H1 (cell line): ENCODE measurements around the gene MINDY3. TPM values are rescaled to one million over a fixed set of nuclear protein-coding genes. Genes with fewer than 3 reads are reported as not detected.

Experiments used
- CTCF ChIA-PET: fragments of 300-600 bp; sonication (Branson Sonifier 250); formaldehyde crosslinking; loops from one replicate; lab custom pipeline; 2021; ENCODE audit not compliant: partially characterized antibody; lab: Charles Lee
- POLR2A ChIA-PET: fragments of 300-600 bp; sonication (Branson Sonifier 250); formaldehyde crosslinking; loops from one replicate; lab custom pipeline; 2021; ENCODE audit warnings: inconsistent platforms; ENCODE audit not compliant: partially characterized antibody; lab: Charles Lee
- DNase-seq, 2 experiments: peaks; one replicate each; pipeline versions ENCODE4 v3.0.0 to v3.0.0-alpha.2; 2010 to 2022; ENCODE audit warnings: low spot score in 2 of 2, low read depth in 1 of 2, mixed read lengths in 1 of 2
- FAIRE-seq: peaks from 2 replicates; lab custom pipeline; 2011; peaks lifted over from hg19 to GRCh38; lab: Jason Lieb, UNC
- H2AFZ ChIP-seq: 2 replicates; pipeline ENCODE4 v1.8.1; 2012; ENCODE audit warnings: low read length, inconsistent platforms
- H2AK5ac ChIP-seq: 2 replicates; pipeline ENCODE4 v1.6.1; 2013; ENCODE audit warnings: low read depth, low read length
- H2BK120ac ChIP-seq: replicated peaks from 2 replicates; pipeline ENCODE3; 2013; ENCODE audit warnings: low read depth, low read length, inconsistent platforms
- H2BK12ac ChIP-seq: 2 replicates; pipeline ENCODE4 v1.6.1; 2013; ENCODE audit warnings: low read depth, low read length
- H2BK15ac ChIP-seq: 2 replicates; pipeline ENCODE4 v1.6.1; 2013; ENCODE audit warnings: low read length
- H2BK20ac ChIP-seq: 2 replicates; pipeline ENCODE4 v1.6.1; 2013; ENCODE audit warnings: low read length
- H2BK5ac ChIP-seq: 2 replicates; pipeline ENCODE4 v1.6.1; 2013; ENCODE audit warnings: low read depth, low read length
- H3K14ac ChIP-seq: 2 replicates; pipeline ENCODE4 v1.6.1; 2013; ENCODE audit warnings: inconsistent platforms; ENCODE audit not compliant: insufficient read length
- H3K18ac ChIP-seq: 2 replicates; pipeline ENCODE4 v1.6.1; 2013; ENCODE audit warnings: low read length; ENCODE audit errors: extremely low read depth
- H3K23ac ChIP-seq: 2 replicates; pipeline ENCODE4 v1.6.1; 2013; ENCODE audit warnings: inconsistent platforms; ENCODE audit not compliant: insufficient read length
- H3K23me2 ChIP-seq: 2 replicates; pipeline ENCODE4 v1.6.1; 2013; ENCODE audit warnings: low read depth, low read length
- H3K27ac ChIP-seq: 2 replicates; pipeline ENCODE4 v1.6.1; 2011; ENCODE audit warnings: low read depth, low read length, inconsistent platforms
- H3K27me3 ChIP-seq, 4 experiments: replicated peaks in 1 of 4; 1 replicate in 1 of 4; 2 replicates in 3 of 4; pipeline versions ENCODE4 v1.6.1 to v1.8.1; 2011 to 2013; ENCODE audit warnings: low read length in 3 of 4, mild to moderate bottlenecking in 3 of 4, inconsistent platforms in 2 of 4, mixed read lengths in 2 of 4, moderate library complexity in 1 of 4; ENCODE audit not compliant: control insufficient read depth in 3 of 4, insufficient read depth in 3 of 4; ENCODE audit errors: extremely low read depth in 1 of 4
- H3K36me3 ChIP-seq, 4 experiments: 2 replicates each; pipeline versions ENCODE4 v1.6.1 to v1.8.1; 2011 to 2013; ENCODE audit warnings: mild to moderate bottlenecking in 4 of 4, low read length in 3 of 4, moderate library complexity in 2 of 4, control low read depth in 1 of 4, inconsistent platforms in 1 of 4; ENCODE audit not compliant: insufficient read depth in 4 of 4, control insufficient read depth in 2 of 4
- H3K4ac ChIP-seq: replicated peaks from 2 replicates; pipeline ENCODE3; 2013; ENCODE audit warnings: low read length, low read depth, mixed read lengths, inconsistent platforms; ENCODE audit not compliant: insufficient read length
- H3K4me1 ChIP-seq, 4 experiments: replicated peaks in 1 of 4; 1 replicate in 1 of 4; 2 replicates in 3 of 4; pipeline versions ENCODE4 v1.6.1 to v1.8.1; 2011 to 2013; ENCODE audit warnings: low read length in 3 of 4, inconsistent platforms in 2 of 4, mixed read lengths in 1 of 4; ENCODE audit not compliant: insufficient read depth in 4 of 4, control insufficient read depth in 3 of 4
- H3K4me2 ChIP-seq, 2 experiments: 2 replicates each; pipeline versions ENCODE4 v1.6.1 to v1.8.1; 2011 to 2013; ENCODE audit warnings: low read depth in 2 of 2, low read length in 2 of 2, control low read depth in 1 of 2, inconsistent platforms in 1 of 2, mild to moderate bottlenecking in 1 of 2; ENCODE audit not compliant: insufficient read depth in 1 of 2
- H3K4me3 ChIP-seq, 4 experiments: fragments of 200-600, 300-600 bp in 1 of 4; sonication (generic), shearing (Covaris generic), sonication (Bioruptor Twin) in 1 of 4; 2 replicates each; pipeline versions ENCODE4 v1.5.1 to v1.8.1; 2011 to 2016; ENCODE audit warnings: low read length in 4 of 4, low read depth in 3 of 4, control low read depth in 2 of 4, inconsistent platforms in 2 of 4, mild to moderate bottlenecking in 2 of 4, mixed read lengths in 1 of 4, moderate library complexity in 1 of 4; ENCODE audit not compliant: insufficient read depth in 2 of 4; ENCODE audit errors: extremely low read depth in 1 of 4
- H3K56ac ChIP-seq: replicated peaks from 2 replicates; pipeline ENCODE3; 2013; ENCODE audit warnings: low read depth, mild to moderate bottlenecking, mixed read lengths, low read length, inconsistent platforms; ENCODE audit not compliant: insufficient read length
- H3K79me1 ChIP-seq: 2 replicates; pipeline ENCODE4 v1.6.1; 2013; ENCODE audit warnings: low read depth, low read length, control low read depth
- H3K79me2 ChIP-seq, 2 experiments: 2 replicates each; pipeline versions ENCODE4 v1.6.1 to v1.8.1; 2012 to 2013; ENCODE audit warnings: low read length in 2 of 2, mild to moderate bottlenecking in 2 of 2, inconsistent platforms in 1 of 2; ENCODE audit not compliant: insufficient read depth in 2 of 2, control insufficient read depth in 1 of 2
- H3K9ac ChIP-seq, 4 experiments: replicated peaks in 1 of 4; 1 replicate in 1 of 4; 2 replicates in 3 of 4; pipeline versions ENCODE4 v1.6.1 to v1.8.1; 2011 to 2013; ENCODE audit warnings: low read depth in 3 of 4, low read length in 3 of 4, control low read depth in 2 of 4, mild to moderate bottlenecking in 2 of 4, moderate library complexity in 2 of 4, inconsistent platforms in 1 of 4; ENCODE audit errors: extremely low read depth in 1 of 4
- H3K9me3 ChIP-seq, 2 experiments: 2 replicates each; pipeline versions ENCODE4 v1.6.1 to v1.8.1; 2012 to 2013; ENCODE audit warnings: mild to moderate bottlenecking in 2 of 2, moderate library complexity in 2 of 2, control low read depth in 1 of 2, inconsistent platforms in 1 of 2, low read depth in 1 of 2, low read length in 1 of 2, mixed read lengths in 1 of 2; ENCODE audit not compliant: insufficient read depth in 2 of 2
- H4K20me1 ChIP-seq, 2 experiments: replicated peaks in 1 of 2; 2 replicates each; pipeline versions ENCODE3 to v1.8.1; 2011 to 2013; ENCODE audit warnings: inconsistent platforms in 2 of 2, low read length in 2 of 2, mild to moderate bottlenecking in 1 of 2; ENCODE audit not compliant: insufficient read depth in 2 of 2, control insufficient read depth in 1 of 2
- H4K5ac ChIP-seq: 2 replicates; pipeline ENCODE4 v1.6.1; 2013; ENCODE audit warnings: low read length, low read depth, mixed read lengths, inconsistent platforms; ENCODE audit not compliant: insufficient read length
- H4K8ac ChIP-seq: 2 replicates; pipeline ENCODE4 v1.8.0; 2013; ENCODE audit warnings: mild to moderate bottlenecking, moderate library complexity, low read length, inconsistent platforms; ENCODE audit not compliant: insufficient read depth; ENCODE audit errors: extremely low read depth
- H4K91ac ChIP-seq: replicated peaks from 2 replicates; pipeline ENCODE3; 2013; ENCODE audit warnings: low read length, mixed read lengths, inconsistent platforms; ENCODE audit not compliant: insufficient read length
- CEBPB ChIP-seq: IDR thresholded peaks from 2 replicates; pipeline ENCODE4 v1.6.1; 2012; ENCODE audit warnings: low read depth, low read length
- CTCF ChIP-seq, 3 experiments: IDR thresholded peaks; 1 replicate in 2 of 3; 2 replicates in 1 of 3; pipeline versions ENCODE4 v1.5.1 to v1.6.1; 2011; ENCODE audit warnings: low read length in 3 of 3, mild to moderate bottlenecking in 3 of 3, inconsistent platforms in 2 of 3, low read depth in 1 of 3, moderate library complexity in 1 of 3; ENCODE audit not compliant: insufficient read depth in 1 of 3; ENCODE audit errors: control extremely low read depth in 1 of 3
- GTF2F1 ChIP-seq: IDR thresholded peaks from 2 replicates; pipeline ENCODE4 v1.6.1; 2012; ENCODE audit warnings: low read depth, low read length, improper control_type of control experiment, borderline replicate concordance
- RAD21 ChIP-seq, 2 experiments: IDR thresholded peaks in 1 of 2; conservative IDR thresholded peaks in 1 of 2; 2 replicates each; pipeline ENCODE4 v1.6.1; 2011; ENCODE audit warnings: low read depth in 2 of 2, low read length in 2 of 2, improper control_type of control experiment in 1 of 2, inconsistent platforms in 1 of 2, mild to moderate bottlenecking in 1 of 2, moderate library complexity in 1 of 2
- WGBS, 2 experiments: shearing (Covaris generic) in 1 of 2; methylation state at CpG; one replicate each; pipeline versions ENCODE4 v1.1.6 to v1.1.7; 2013 to 2015; ENCODE audit warnings: low lambda C conversion rate in 2 of 2, mixed read lengths in 2 of 2, inconsistent platforms in 1 of 2, low coverage in 1 of 2, missing lambda C conversion rate in 1 of 2; ENCODE audit not compliant: insufficient replicate concordance in 2 of 2, insufficient coverage in 1 of 2, insufficient read length in 1 of 2; ENCODE audit errors: extremely low coverage in 1 of 2, missing lambda C conversion rate in 1 of 2; 5-methylcytosine and 5-hydroxymethylcytosine counted together
- polyA plus RNA-seq, 7 experiments: library from polyadenylated mRNA; depleted of rRNA in 3 of 7; stranded (reverse) in 5 of 7; unstranded in 2 of 7; fragments of >200 nt in 5 of 7; fragments of 200-250 nt in 2 of 7; gene quantifications; 1 replicate in 5 of 7; 2 replicates in 1 of 7; 4 replicates in 1 of 7; pipeline versions ENCODE4 v1.2.1 to v1.2.3, GENCODE V29; 2011 to 2013; ENCODE audit warnings: missing spikeins in 2 of 7, mixed read lengths in 2 of 7
- total RNA-seq: library from RNA; stranded (reverse); fragmentation: NEBNext Ultra II Directional; extraction: Animal tissue kit (Norgen Biotek cat#: 25700); gene quantifications from 2 replicates; pipeline ENCODE4 v1.2.1, GENCODE V29; 2021

MINDY3 gene
- total and polyA plus RNA-seq, 2 of the 8 experiments (the other 6 are each of a cell fraction or from before 2014, with no cell fraction given): 4.6 to 13.6 TPM

GRCh38 chr10:15824498-15824897 lies 35.8 kb downstream of the MINDY3 start:
- Histone ChIP-seq H3K4ac (no peak overlapping the region), H4K91ac (no peak overlapping the region), H3K14ac (no peak overlapping the region), H3K4me2 (no peak overlapping the region), H4K5ac (no peak overlapping the region), H3K79me2 (no peaks in the 10 kb centered on the region), H3K27me3 (no peaks in the 10 kb centered on the region), H3K36me3 (no peaks in the 10 kb centered on the region; a peak in 1 of 8 replicates), H2BK5ac (no peak overlapping the region), H2AK5ac (no peak overlapping the region), H3K27ac (no peak overlapping the region), H3K56ac (no peak overlapping the region), H4K8ac (no peak overlapping the region), H2BK20ac (no peak overlapping the region), H2AFZ (no peak overlapping the region), H3K23ac (no peak overlapping the region), H2BK12ac (no peak overlapping the region), H3K23me2 (no peaks in the 10 kb centered on the region), H3K4me1 (no peaks in the 10 kb centered on the region), H2BK15ac (no peak overlapping the region)
- CTCF ChIA-PET: no interaction called here
- FAIRE-seq: no peak
- 82% methylated on average over 1 of the region's 1 CpG; no CpG with 5 or more reads in 1 of the 2 experiments for WGBS, 2 experiments
- peak in 1 of 2 experiments; percentile 17; a peak in 2 of 4 replicates for TF ChIP-seq RAD21 (IDR thresholded peaks at IDR 0.05 in 1 of 2, conservative IDR thresholded peaks at IDR 0.05 in 1 of 2; ENCODE audit: low read depth in 2 of 2, low read length in 2 of 2)
- TF ChIP-seq GTF2F1: no peak
- peak in 1 of 3 experiments; percentile 17; a peak in 1 of 4 replicates for TF ChIP-seq CTCF (IDR thresholded peaks at IDR 0.05; ENCODE audit: control extremely low read depth in 1 of 3, insufficient read depth in 1 of 3, low read depth in 1 of 3, low read length in 3 of 3)
- 0 out of 2 replicates have a peak, but pooled peaks have one; percentile 7 for TF ChIP-seq CEBPB
- TF ChIP-seq, all 59 proteins: peak for 3
- H4K20me1 ChIP-seq: no peaks in the 10 kb centered on the region
- no peak for DNase-seq
- no peak overlapping the region for H3K9ac ChIP-seq
- H3K18ac ChIP-seq: no peak overlapping the region
- no peak overlapping the region for H2BK120ac ChIP-seq
- no peaks in the 10 kb centered on the region for H3K9me3 ChIP-seq
- no peak overlapping the region for H3K4me3 ChIP-seq
- H3K79me1 ChIP-seq: no peaks in the 10 kb centered on the region
- POLR2A ChIA-PET: no interaction called here
